CD4-positive, alpha-beta T cell (primary cell): ENCODE data around the gene IGLL5. TPM values are rescaled to one million over a fixed set of nuclear protein-coding genes. Genes with fewer than 3 reads are reported as not detected.

ENCODE experiments used
- ATAC-seq: fragments of 200-7000 bp; cut with Tn5 transposase; one replicate; pipeline ENCODE4 v1.10.0; 2022; ENCODE audit warnings: mild to moderate bottlenecking; ENCODE audit not compliant: poor library complexity
- CTCF ChIA-PET: fragments of 350-600 bp; sonication (Branson Sonifier 250); formaldehyde crosslinking; loops from one replicate; lab custom pipeline; 2021; ENCODE audit warnings: antibody characterized with exemption, inconsistent platforms; lab: Charles Lee
- POLR2A ChIA-PET: fragments of 350-600 bp; sonication (Branson Sonifier 250); formaldehyde crosslinking; loops from one replicate; lab custom pipeline; 2021; ENCODE audit warnings: antibody characterized with exemption, inconsistent platforms; lab: Charles Lee
- DNase-seq, 14 experiments: peaks; one replicate each; pipeline ENCODE4 v3.0.0-alpha.2; 2013 to 2020; ENCODE audit warnings: mixed read lengths in 2 of 14
- H3K27ac ChIP-seq, 2 donors: one replicate each; pipeline versions ENCODE4 v1.5.1 to v1.7.0; 2013; ENCODE audit warnings: low read length in 2 of 2, low read depth in 1 of 2, mild to moderate bottlenecking in 1 of 2
- H3K27me3 ChIP-seq, 2 experiments: 1 replicate in 1 of 2; 2 replicates in 1 of 2; pipeline versions ENCODE4 v1.6.1 to v1.7.0; 2013; ENCODE audit warnings: low read length in 2 of 2, control low read depth in 1 of 2, mild to moderate bottlenecking in 1 of 2, moderate library complexity in 1 of 2; ENCODE audit not compliant: insufficient read depth in 2 of 2, control insufficient read depth in 1 of 2
- H3K36me3 ChIP-seq: one replicate; pipeline ENCODE4 v1.6.1; 2013; ENCODE audit warnings: low read length, control low read depth; ENCODE audit not compliant: insufficient read depth
- H3K4me1 ChIP-seq: one replicate; pipeline ENCODE4 v1.6.1; 2013; ENCODE audit warnings: low read length, control low read depth; ENCODE audit not compliant: insufficient read depth
- H3K4me3 ChIP-seq: one replicate; pipeline ENCODE4 v1.5.1; 2013; ENCODE audit warnings: mild to moderate bottlenecking, low read length, moderate library complexity
- H3K9me3 ChIP-seq, 2 experiments: 1 replicate in 1 of 2; 2 replicates in 1 of 2; pipeline versions ENCODE4 v1.6.1 to v1.7.0; 2013; ENCODE audit warnings: low read length in 2 of 2, mild to moderate bottlenecking in 2 of 2, control low read depth in 1 of 2, moderate library complexity in 1 of 2; ENCODE audit not compliant: control insufficient read depth in 1 of 2, insufficient read depth in 1 of 2
- H3K27ac Mint-ChIP-seq: one replicate; pipeline ENCODE4 v1.8.0; 2020; ENCODE audit warnings: mixed read lengths
- H3K27me3 Mint-ChIP-seq: one replicate; pipeline ENCODE4 v1.8.0; 2021; ENCODE audit warnings: mixed read lengths
- H3K36me3 Mint-ChIP-seq: one replicate; pipeline ENCODE4 v1.8.0; 2021; ENCODE audit warnings: low read depth, mixed read lengths
- H3K4me1 Mint-ChIP-seq: one replicate; pipeline ENCODE4 v1.8.0; 2021; ENCODE audit warnings: low read depth, mixed read lengths
- H3K4me3 Mint-ChIP-seq: one replicate; pipeline ENCODE4 v1.8.0; 2020; ENCODE audit warnings: mild to moderate bottlenecking, mixed read lengths
- H3K9me3 Mint-ChIP-seq: one replicate; pipeline ENCODE4 v1.8.0; 2020; ENCODE audit warnings: mixed read lengths
- intact Hi-C, 2 experiments: fragments of 100-400 bp; cut with DNase I in 1 of 2; cut with micrococcal nuclease in 1 of 2; formaldehyde crosslinking; loops; one replicate each; pipeline versions ENCODE4 v1.15.1 to v1.9.0; 2023 to 2025; cut with DNase I, micrococcal nuclease
- total RNA-seq, 174 experiments: library from RNA in 2 of 174; stranded (reverse) in 2 of 174; gene quantifications; one replicate each; pipeline ENCODE4 v1.2.3 and lab custom pipeline; 2021 to 2026
- TF ChIP-seq, protein P1 (sequence below): fragments of 200-600 bp; IDR thresholded peaks from one replicate; pipeline ENCODE4 v1.8.0; 2022; ENCODE audit warnings: antibody characterized with exemption, mild to moderate bottlenecking

Gene IGLL5
- total RNA-seq, 2 experiments from 2014 or later = not detected

DNA sequence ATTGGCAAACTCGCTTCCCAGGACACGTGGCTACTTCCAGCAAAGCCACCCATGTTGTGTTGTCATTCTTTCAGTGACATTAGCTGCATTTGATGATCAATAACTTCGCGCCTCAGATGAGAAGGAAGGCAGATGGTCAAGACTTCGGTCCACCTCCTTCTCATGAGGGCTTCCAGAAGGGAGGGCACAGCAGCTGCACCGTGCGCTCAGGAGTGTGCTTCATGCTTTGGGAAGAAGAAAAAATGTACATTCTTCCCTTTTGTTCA is 25.3 kb downstream of the IGLL5 start:
- intact Hi-C loops = no loop called here
- POLR2A ChIA-PET = no interaction called here
- DNase-seq (no peak), ATAC-seq (no peak)
- Mint-ChIP-seq H3K27me3 (peaks cover 4% of the 10 kb centered on the region), H3K9me3 (no peaks in the 10 kb centered on the region), H3K27ac (no peak overlapping the region), H3K36me3 (no peaks in the 10 kb centered on the region), H3K4me3 (no peak overlapping the region), H3K4me1 (no peaks in the 10 kb centered on the region)
- H3K4me1 ChIP-seq = no peaks in the 10 kb centered on the region
- H3K27me3 ChIP-seq = no peaks in the 10 kb centered on the region
- no peaks in the 10 kb centered on the region for H3K36me3 ChIP-seq
- no peak overlapping the region for H3K4me3 ChIP-seq
- TF ChIP-seq, protein P1, sequence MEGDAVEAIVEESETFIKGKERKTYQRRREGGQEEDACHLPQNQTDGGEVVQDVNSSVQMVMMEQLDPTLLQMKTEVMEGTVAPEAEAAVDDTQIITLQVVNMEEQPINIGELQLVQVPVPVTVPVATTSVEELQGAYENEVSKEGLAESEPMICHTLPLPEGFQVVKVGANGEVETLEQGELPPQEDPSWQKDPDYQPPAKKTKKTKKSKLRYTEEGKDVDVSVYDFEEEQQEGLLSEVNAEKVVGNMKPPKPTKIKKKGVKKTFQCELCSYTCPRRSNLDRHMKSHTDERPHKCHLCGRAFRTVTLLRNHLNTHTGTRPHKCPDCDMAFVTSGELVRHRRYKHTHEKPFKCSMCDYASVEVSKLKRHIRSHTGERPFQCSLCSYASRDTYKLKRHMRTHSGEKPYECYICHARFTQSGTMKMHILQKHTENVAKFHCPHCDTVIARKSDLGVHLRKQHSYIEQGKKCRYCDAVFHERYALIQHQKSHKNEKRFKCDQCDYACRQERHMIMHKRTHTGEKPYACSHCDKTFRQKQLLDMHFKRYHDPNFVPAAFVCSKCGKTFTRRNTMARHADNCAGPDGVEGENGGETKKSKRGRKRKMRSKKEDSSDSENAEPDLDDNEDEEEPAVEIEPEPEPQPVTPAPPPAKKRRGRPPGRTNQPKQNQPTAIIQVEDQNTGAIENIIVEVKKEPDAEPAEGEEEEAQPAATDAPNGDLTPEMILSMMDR = no peak
- no peak overlapping the region for H3K27ac ChIP-seq
- CTCF ChIA-PET = no interaction called here
- peaks cover 0 to 3% of the 10 kb centered on the region in 2 experiments for H3K9me3 ChIP-seq

DNA sequence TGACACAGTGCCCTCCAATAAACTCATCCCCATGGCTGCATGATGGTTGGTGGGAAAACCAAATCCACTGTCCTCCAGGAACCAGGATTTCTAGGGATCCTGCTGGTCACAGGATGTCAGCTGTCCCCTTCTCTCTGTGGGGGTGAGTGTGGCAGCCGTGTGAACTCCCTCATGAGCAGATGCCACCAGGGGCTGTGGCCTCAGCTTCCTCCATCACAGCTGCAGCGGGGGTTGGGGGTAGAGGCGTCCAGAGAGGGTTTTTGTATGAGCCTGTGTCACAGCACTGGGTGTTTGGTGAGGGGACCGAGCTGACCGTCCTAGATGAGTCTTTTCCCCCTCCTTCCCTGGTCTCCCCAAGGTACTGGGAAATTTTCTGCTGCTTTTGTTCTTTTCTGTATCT is 26.4 kb downstream of the IGLL5 start:
- Mint-ChIP-seq H3K36me3 (no peaks in the 10 kb centered on the region), H3K4me3 (no peak overlapping the region), H3K9me3 (no peaks in the 10 kb centered on the region), H3K27me3 (peaks cover 4% of the 10 kb centered on the region), H3K4me1 (no peaks in the 10 kb centered on the region), H3K27ac (no peak overlapping the region)
- Histone ChIP-seq H3K27ac (no peak overlapping the region), H3K36me3 (no peaks in the 10 kb centered on the region), H3K4me1 (no peaks in the 10 kb centered on the region), H3K9me3 (peaks cover 0 to 3% of the 10 kb centered on the region in 2 experiments), H3K4me3 (no peak overlapping the region), H3K27me3 (no peaks in the 10 kb centered on the region)
- TF ChIP-seq, protein P1 = no peak
- no peak for DNase-seq
- intact Hi-C loops = no loop called here
- POLR2A ChIA-PET = no interaction called here
- no peak for ATAC-seq
- CTCF ChIA-PET = no interaction called here

DNA sequence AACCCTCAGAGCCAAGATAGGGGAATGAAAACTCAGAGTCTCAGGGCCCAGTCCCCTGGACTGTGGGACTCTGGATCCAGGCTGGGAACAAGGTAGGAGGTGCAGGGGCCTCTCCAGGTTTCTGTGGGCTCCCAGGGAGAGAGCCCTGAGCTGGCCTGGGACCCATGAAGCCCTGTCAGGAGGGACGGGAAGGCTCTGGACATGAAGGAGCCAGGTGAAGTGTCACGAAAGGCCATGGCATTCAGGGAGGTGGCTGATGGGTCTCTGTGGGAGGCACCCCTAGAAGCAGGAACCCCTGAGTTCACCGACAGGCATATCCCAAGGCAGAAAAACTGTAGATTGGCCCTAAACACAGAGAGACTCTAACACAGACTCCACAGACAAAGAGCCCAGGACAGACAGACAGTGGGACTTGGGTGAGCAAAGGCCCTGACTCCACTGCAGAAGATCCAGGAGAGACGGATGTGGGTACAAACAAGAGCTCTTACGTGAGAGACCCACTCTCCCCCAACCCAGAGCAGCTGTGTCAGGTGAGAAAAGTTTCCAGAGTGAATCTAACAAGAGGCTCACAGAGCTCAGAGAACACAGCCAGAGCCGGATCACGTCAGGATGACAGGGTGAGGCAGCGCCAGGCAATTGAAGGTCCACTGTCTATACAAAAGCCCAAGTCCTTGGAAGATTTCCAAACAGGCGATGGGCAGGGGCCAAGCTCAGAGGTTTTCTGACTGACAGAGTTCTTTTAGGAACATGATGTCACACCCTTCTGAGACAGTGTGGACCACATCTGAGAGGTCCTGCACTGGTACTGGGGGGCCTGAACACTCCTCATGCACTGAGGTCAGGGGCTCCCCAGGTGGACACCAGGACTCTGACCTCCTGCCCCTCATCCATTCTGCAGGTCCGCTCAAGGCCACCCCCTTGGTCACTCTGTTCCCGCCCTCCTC is 27.4 kb downstream of the IGLL5 start:
- Mint-ChIP-seq H3K9me3 (no peaks in the 10 kb centered on the region), H3K27me3 (no peaks in the 10 kb centered on the region), H3K36me3 (no peaks in the 10 kb centered on the region), H3K4me3 (no peak overlapping the region), H3K27ac (no peak overlapping the region), H3K4me1 (no peaks in the 10 kb centered on the region)
- ATAC-seq (no peak), DNase-seq (no peak)
- POLR2A ChIA-PET = no interaction called here
- Histone ChIP-seq H3K4me1 (no peaks in the 10 kb centered on the region), H3K27ac (no peak overlapping the region), H3K4me3 (no peak overlapping the region), H3K9me3 (peaks cover 0 to 3% of the 10 kb centered on the region in 2 experiments), H3K27me3 (no peaks in the 10 kb centered on the region), H3K36me3 (no peaks in the 10 kb centered on the region)
- CTCF ChIA-PET = no interaction called here
- TF ChIP-seq, protein P1 = no peak
- intact Hi-C loops = no loop called here
